WTC11 (cell line): ENCODE results near the gene KDM1B.

Experiments
- CTCF ChIP-seq: fragments of 200-600 bp; IDR thresholded peaks from 2 replicates; pipeline ENCODE4 v1.8.0; 2022; ENCODE audit warnings: antibody characterized with exemption
- MAX ChIP-seq: sonication (generic); formaldehyde crosslinking; IDR thresholded peaks from 2 replicates; pipeline ENCODE4 v1.8.0; 2022; ENCODE audit warnings: mild to moderate bottlenecking, missing genetic modification reagents
- STAT6 ChIP-seq: sonication (generic); formaldehyde crosslinking; conservative IDR thresholded peaks from 2 replicates; pipeline ENCODE4 v1.8.1; 2023; ENCODE audit warnings: mild to moderate bottlenecking, low read depth, missing genetic modification reagents, moderate library complexity

GRCh38 chr6:18214003-18214402, 58.8 kb downstream of the KDM1B start:
- no peak for TF ChIP-seq CTCF
- TF ChIP-seq MAX (CRISPR knock-in tag): no peak
- no peak for TF ChIP-seq STAT6 (CRISPR knock-in tag)
